Measurements from ENCODE around the gene USP32.
"Not testable (repeated sequence)": the region's sequence is repeated elsewhere in the genome, so short reads cannot be mapped to it uniquely, and the experiment has no call there.

The USP32 gene

DNA sequence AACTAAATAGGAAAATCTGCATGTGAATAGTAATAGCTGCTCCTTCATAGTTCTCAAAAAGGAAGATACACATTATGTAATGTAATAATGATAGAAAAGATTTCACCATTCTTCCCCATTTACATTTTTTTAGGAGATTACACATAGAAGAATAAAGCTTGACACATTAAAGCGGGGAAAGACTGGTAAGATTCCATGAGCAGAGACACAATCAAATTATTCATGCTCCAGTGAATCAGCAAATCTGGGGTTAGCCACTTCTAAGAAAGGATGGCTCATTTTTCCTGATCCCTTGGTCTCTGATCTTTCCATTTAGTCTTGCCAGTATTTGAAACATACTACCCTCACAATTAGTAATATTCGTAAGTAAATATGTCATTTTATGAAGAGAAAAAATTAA lies 160.2 kb downstream of the USP32 start:
- TF ChIP-seq, protein P1, sequence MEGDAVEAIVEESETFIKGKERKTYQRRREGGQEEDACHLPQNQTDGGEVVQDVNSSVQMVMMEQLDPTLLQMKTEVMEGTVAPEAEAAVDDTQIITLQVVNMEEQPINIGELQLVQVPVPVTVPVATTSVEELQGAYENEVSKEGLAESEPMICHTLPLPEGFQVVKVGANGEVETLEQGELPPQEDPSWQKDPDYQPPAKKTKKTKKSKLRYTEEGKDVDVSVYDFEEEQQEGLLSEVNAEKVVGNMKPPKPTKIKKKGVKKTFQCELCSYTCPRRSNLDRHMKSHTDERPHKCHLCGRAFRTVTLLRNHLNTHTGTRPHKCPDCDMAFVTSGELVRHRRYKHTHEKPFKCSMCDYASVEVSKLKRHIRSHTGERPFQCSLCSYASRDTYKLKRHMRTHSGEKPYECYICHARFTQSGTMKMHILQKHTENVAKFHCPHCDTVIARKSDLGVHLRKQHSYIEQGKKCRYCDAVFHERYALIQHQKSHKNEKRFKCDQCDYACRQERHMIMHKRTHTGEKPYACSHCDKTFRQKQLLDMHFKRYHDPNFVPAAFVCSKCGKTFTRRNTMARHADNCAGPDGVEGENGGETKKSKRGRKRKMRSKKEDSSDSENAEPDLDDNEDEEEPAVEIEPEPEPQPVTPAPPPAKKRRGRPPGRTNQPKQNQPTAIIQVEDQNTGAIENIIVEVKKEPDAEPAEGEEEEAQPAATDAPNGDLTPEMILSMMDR (IDR thresholded peaks at IDR 0.05; ENCODE audit: extremely low read depth, missing control alignments) = no peak
- no peak for DNase-seq (ENCODE audit: low spot score)

DNA sequence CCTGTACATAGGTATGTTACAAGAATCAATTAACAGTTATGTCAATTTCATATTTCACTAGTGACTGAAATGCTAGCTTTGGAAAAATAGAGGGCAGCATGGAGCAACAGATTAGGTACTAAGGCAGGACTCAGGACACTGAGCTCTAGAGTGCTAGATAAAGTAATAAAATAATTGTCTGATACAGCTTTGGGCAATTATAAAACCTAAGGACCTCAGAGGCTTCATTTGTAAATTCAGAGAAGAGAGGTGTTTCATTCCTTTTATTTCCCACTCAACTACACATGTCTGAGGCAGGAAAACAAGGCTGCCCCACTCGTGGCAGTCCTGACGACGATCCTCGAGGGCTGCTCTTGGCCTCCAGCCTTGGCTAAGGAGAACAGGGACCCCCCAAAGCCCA lies 160.7 kb downstream of the USP32 start:
- TF ChIP-seq, protein P1 (IDR thresholded peaks at IDR 0.05; ENCODE audit: extremely low read depth, missing control alignments) = peak; percentile 19
- peak; percentile 6 for DNase-seq (ENCODE audit: low spot score)

DNA sequence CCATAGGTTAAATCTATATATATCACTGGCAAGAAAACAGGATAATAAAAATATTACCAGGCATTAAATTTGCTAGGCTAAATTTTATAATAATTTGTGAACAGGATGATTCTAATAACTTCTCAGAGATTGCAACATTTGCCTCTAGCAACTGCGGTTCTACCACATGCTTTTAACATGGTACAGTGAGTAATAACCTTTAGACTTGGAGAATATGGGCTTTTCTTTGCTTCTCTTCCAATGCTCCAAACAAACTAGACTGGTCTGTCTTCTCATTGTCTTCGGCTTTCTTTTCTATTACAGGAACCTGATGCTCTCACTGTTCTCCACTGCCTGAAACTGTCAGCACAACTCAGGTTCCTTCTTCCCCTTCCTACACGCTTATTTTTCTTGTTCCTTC lies 161.6 kb downstream of the USP32 start:
- no peak for DNase-seq (ENCODE audit: low spot score)
- TF ChIP-seq, protein P1 (IDR thresholded peaks at IDR 0.05; ENCODE audit: extremely low read depth, missing control alignments) = no peak

DNA sequence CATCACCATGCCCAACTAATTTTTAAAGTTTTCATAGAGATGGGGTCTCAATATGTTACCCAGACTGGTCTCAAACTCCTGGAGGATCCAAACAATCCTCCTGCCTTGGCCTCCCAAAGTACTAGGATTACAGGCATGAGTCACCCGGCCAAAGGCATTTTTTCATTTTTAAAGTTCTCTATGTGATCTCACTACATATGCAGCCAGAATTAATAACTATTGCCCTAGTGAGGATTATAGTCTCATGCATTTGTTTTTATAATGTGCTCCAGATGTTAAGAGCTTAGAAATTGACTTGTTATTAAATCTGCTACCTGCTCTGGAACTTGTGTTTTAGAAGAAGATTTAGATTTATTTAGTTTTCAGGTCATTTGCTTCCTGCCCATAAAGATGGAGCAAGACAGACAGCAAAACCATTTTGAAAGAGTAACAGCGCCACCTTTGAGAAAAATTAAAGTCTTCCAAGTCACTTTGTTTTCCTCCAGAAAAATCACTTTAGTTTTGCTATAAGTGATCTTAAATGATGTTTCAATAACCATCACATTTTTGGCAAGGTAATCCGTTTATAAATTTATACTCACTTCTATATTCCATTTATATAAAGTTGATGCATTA lies 162.6 kb downstream of the USP32 start:
- DNase-seq (ENCODE audit: low spot score) = no peak
- TF ChIP-seq, protein P1 (IDR thresholded peaks at IDR 0.05; ENCODE audit: extremely low read depth, missing control alignments) = no peak

DNA sequence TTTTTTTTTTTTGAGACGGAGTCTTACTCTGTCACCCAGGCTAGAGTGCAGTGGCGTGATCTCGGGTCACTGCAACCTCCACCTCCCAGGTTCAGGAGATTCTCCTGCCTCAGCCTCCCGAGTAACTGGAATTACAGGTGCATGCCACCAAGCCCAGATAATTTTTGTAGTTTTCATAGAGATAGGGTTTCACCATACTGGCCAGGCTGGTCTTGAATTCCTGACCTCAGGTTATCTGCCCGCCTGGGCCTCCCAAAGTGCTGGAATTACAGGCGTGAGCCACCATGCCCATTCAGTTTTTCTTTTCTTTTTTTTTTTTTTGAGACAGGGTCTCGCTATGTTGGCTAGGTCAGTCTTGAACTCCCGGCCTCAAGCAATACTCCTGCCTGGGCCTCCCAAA lies 164.7 kb downstream of the USP32 start:
- DNase-seq (ENCODE audit: low spot score) = not testable (repeated sequence)

DNA sequence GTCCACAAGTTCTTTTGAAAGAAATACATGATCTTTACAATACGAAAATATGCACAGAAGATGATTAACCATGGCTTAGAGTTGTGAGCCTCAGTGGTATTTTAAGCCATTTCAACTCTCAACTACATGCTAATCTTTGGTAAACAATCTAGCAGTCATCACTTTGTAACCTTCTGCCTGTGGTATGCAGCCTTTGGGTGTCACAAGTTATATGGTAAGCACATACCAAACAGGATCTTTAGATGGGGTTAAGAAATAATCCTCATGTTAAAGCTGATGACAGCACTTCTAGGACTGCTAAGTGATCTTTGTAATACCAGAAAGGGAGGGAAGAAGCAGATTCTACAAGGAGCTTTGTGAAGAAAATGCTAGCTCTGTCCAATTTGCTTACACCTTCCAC lies 167.9 kb downstream of the USP32 start:
- TF ChIP-seq, protein P1 (IDR thresholded peaks at IDR 0.05; ENCODE audit: extremely low read depth, missing control alignments) = no peak
- no peak for DNase-seq (ENCODE audit: low spot score)

DNA sequence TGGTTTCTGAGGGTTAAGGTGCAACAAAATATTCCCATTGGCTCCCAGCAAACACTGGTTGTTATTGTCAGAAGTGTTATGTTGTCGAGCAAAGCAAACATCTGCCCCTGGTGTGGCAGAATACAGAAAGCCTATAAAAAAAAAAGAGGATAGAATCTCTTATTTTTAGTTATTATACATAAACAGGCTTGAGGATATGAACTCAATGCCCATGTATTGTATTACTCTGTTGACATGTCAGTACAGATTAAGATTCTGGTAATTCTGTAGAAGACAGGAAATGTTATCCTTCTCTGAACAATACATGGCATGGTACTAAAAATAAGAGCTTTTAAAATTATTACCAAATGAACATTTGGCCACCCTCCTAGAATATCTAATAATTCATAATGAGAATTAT lies 168.5 kb downstream of the USP32 start:
- TF ChIP-seq, protein P1 (IDR thresholded peaks at IDR 0.05; ENCODE audit: extremely low read depth, missing control alignments) = no peak
- DNase-seq (ENCODE audit: low spot score) = no peak

DNA sequence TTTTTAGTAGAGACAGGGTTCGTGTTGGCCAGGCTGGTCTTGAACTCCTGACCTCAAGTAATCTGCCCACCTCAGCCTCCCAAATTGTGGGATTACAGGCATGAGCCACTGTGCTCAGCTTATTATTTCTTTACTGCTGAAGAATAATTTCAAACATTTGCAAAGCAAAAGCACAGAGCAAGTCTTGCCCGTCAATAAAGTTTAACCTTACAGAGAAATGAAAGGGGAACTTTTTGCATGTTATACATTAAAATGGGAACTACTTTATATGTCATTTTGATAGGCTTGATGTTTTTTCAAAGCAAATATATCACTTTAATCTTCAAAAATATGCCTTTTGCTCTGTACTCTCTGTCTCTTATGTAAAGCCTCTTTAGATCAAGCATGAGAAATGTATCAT lies 173.2 kb downstream of the USP32 start:
- DNase-seq (ENCODE audit: low spot score) = not testable (repeated sequence)

DNA sequence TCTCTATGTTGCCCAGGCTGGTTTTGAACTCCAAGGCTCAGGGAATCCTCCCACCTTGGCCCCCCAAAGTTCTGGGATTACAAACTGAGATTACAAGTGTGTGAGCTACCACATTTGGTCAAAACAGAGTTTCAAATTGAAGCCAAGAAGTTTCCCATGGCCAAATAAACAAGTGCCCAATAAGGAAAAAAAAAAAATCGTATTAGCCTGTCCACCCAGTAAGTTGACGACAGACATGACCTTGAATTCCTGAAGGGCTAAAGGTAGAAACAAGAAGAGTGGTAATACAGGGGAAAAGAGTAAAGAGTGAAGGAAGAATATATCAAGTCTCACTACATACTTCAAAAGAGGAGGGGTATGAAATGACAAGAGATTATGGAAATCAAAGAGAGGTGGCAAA lies 176.0 kb downstream of the USP32 start:
- DNase-seq (ENCODE audit: low spot score) = not testable (repeated sequence)

DNA sequence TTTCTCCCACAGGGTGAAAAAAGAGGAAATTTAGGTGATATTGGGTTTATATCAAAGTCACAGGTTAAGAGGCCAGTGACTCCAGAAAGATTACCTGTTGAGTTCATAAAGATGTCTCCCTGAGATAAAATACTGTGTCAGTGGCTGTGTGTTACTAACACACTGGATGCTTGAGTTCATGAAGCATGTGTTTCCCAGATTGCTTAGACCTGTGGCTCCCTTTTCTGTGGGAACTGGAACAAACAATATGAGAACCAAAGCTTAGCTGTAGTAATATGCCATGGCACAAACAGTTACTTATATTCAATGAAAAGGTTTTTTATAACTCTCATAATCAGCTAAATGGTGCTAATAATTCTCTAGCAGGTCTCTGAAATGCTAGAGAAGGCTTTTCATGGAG lies 180.7 kb downstream of the USP32 start:
- not testable (repeated sequence) for DNase-seq (ENCODE audit: low spot score)

DNA sequence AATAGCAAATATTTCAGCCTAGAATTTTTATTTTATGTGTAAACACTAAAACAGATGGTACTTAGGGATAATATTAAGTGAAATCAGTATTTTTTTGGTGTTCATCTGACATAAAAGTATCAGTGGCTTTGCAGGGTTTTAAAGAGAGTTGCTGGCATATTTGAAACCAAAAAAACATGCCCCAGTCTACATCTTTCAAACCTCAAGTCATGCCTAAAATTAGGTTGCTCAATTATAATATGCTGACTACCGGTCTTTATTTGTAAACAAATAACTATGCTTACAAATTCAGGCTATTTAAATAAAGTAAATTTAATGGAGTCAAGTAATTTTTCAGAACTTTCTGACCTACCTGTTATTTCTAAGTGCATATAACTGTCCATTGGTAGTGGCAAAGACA lies 183.6 kb downstream of the USP32 start:
- not testable (repeated sequence) for DNase-seq (ENCODE audit: low spot score)

DNA sequence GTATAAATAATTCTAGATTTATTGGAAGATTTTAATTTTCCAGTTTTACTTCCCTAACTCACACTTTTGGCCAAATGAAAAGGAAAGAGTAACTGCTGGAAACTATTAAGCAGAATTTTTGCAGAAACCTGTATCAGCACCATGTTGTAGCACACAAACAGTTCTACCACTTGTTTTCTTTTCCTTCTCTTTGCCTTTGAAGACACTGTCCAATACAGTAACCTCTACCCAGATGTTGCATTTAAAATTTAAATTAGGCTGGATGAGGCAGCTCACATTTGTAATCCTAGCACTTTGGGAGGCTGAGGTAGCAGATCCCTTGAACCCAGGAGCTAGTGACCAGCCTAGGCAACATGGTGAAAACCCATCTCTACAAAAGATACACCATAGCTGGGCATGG lies 186.2 kb downstream of the USP32 start:
- not testable (repeated sequence) for DNase-seq (ENCODE audit: low spot score)

DNA sequence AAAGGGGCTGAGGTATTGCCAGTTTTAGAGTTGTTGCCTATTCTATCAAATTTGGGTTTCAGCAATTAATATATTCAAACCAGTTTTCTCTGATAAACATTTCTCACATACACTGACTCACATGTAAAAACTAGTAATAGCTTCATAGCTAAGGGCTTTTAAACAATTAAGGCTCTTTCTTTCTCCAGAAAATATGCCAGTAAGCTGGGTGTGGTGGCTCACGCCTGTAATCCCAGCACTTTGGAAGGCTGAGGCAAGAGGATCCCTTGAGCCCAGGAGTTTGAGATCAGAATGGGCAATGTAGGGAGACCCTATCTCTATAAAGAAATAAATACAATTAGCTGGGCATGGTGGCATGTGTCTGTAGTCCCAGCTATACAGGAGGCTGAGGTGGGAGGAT lies 193.3 kb downstream of the USP32 start:
- DNase-seq (ENCODE audit: low spot score) = not testable (repeated sequence)

DNA sequence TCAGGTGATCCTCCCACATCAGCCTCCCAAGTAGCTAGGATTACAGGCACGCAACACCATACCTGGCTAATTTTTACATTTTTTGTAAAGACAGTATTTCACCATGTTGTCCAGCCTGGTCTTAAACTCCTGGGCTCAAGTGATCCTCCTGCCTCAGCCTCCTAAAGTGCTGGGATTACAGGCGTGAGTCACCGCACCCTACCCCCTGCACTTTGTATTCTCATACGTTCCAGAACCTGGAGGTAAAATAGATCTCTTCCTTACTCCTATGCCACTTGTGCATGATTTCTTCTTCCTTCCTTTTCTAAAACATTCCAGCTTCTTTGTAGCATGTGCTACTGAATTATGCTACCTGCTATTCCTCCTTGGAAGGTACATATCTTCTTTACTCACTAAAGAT lies 197.8 kb downstream of the USP32 start:
- not testable (repeated sequence) for DNase-seq (ENCODE audit: low spot score)
